Liver (tissue), 3 donors: ENCODE data around the gene GPR62.

ENCODE experiments used
- HNF4G ChIP-seq: IDR thresholded peaks from 2 replicates; pipeline ENCODE4 v1.6.1; 2016; ENCODE audit warnings: antibody characterized with exemption
- JUND ChIP-seq, 2 donors: IDR thresholded peaks; 2 replicates each; pipeline ENCODE4 v1.6.1; 2016; ENCODE audit warnings: antibody characterized with exemption in 2 of 2
- TF ChIP-seq, protein P1 (sequence below): fragments of 150-350 bp; IDR thresholded peaks from 2 replicates; pipeline ENCODE4 v1.5.1; 2017; ENCODE audit warnings: improper control_type of control experiment, low read depth, low read length; ENCODE audit not compliant: missing input control
- TF ChIP-seq, protein P2 (sequence below): IDR thresholded peaks from 2 replicates; pipeline ENCODE4 v1.6.1; 2016; ENCODE audit warnings: antibody characterized with exemption
- TF ChIP-seq, protein P3 (sequence below): IDR thresholded peaks from 2 replicates; pipeline ENCODE4 v1.6.1; 2016; ENCODE audit warnings: antibody characterized with exemption
- TF ChIP-seq, protein P4 (sequence below): IDR thresholded peaks from 2 replicates; pipeline ENCODE4 v1.6.1; 2016; ENCODE audit warnings: antibody characterized with exemption, mild to moderate bottlenecking
- donor health status: healthy.
- donor health status: healthy.

DNA sequence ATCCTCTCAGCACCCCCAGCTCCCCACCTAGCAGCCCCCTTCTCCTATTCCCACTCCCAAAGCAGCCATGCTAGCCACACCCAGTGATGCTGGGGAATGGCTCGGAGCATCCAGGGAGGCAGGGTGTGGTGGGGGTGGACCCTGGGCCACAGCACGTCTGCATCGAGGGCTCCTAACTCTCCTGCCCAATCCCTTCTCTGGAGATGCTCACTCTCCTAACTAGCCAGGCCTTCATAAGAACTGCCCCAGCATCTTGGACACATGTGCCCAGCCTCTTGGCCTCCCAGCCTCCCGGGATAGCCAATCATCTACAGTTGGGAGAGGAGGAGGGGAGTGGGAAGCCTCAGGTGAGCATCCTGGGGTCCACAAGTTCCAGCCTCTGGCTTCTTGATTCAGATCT, 9.3 kb downstream of the GPR62 start:
- TF ChIP-seq, protein P1, sequence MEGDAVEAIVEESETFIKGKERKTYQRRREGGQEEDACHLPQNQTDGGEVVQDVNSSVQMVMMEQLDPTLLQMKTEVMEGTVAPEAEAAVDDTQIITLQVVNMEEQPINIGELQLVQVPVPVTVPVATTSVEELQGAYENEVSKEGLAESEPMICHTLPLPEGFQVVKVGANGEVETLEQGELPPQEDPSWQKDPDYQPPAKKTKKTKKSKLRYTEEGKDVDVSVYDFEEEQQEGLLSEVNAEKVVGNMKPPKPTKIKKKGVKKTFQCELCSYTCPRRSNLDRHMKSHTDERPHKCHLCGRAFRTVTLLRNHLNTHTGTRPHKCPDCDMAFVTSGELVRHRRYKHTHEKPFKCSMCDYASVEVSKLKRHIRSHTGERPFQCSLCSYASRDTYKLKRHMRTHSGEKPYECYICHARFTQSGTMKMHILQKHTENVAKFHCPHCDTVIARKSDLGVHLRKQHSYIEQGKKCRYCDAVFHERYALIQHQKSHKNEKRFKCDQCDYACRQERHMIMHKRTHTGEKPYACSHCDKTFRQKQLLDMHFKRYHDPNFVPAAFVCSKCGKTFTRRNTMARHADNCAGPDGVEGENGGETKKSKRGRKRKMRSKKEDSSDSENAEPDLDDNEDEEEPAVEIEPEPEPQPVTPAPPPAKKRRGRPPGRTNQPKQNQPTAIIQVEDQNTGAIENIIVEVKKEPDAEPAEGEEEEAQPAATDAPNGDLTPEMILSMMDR, result no peak
- TF ChIP-seq HNF4G (no peak), JUND (IDR thresholded peaks at IDR 0.05) (no peak)
- TF ChIP-seq, protein P2, sequence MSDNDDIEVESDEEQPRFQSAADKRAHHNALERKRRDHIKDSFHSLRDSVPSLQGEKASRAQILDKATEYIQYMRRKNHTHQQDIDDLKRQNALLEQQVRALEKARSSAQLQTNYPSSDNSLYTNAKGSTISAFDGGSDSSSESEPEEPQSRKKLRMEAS, result no peak
- TF ChIP-seq, protein P3, sequence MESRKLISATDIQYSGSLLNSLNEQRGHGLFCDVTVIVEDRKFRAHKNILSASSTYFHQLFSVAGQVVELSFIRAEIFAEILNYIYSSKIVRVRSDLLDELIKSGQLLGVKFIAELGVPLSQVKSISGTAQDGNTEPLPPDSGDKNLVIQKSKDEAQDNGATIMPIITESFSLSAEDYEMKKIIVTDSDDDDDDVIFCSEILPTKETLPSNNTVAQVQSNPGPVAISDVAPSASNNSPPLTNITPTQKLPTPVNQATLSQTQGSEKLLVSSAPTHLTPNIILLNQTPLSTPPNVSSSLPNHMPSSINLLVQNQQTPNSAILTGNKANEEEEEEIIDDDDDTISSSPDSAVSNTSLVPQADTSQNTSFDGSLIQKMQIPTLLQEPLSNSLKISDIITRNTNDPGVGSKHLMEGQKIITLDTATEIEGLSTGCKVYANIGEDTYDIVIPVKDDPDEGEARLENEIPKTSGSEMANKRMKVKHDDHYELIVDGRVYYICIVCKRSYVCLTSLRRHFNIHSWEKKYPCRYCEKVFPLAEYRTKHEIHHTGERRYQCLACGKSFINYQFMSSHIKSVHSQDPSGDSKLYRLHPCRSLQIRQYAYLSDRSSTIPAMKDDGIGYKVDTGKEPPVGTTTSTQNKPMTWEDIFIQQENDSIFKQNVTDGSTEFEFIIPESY, result no peak
- TF ChIP-seq, protein P4, sequence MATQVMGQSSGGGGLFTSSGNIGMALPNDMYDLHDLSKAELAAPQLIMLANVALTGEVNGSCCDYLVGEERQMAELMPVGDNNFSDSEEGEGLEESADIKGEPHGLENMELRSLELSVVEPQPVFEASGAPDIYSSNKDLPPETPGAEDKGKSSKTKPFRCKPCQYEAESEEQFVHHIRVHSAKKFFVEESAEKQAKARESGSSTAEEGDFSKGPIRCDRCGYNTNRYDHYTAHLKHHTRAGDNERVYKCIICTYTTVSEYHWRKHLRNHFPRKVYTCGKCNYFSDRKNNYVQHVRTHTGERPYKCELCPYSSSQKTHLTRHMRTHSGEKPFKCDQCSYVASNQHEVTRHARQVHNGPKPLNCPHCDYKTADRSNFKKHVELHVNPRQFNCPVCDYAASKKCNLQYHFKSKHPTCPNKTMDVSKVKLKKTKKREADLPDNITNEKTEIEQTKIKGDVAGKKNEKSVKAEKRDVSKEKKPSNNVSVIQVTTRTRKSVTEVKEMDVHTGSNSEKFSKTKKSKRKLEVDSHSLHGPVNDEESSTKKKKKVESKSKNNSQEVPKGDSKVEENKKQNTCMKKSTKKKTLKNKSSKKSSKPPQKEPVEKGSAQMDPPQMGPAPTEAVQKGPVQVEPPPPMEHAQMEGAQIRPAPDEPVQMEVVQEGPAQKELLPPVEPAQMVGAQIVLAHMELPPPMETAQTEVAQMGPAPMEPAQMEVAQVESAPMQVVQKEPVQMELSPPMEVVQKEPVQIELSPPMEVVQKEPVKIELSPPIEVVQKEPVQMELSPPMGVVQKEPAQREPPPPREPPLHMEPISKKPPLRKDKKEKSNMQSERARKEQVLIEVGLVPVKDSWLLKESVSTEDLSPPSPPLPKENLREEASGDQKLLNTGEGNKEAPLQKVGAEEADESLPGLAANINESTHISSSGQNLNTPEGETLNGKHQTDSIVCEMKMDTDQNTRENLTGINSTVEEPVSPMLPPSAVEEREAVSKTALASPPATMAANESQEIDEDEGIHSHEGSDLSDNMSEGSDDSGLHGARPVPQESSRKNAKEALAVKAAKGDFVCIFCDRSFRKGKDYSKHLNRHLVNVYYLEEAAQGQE, result no peak
